Activated CD4-positive, alpha-beta T cell treated with anti-CD3 and anti-CD28 coated beads for 36 hours (primary cell): ENCODE measurements around the gene MATK. TPM values are rescaled to one million over a fixed set of nuclear protein-coding genes. Genes with fewer than 3 reads are reported as not detected.

Source experiments
- total RNA-seq, 2 experiments: library from RNA; stranded (reverse); gene quantifications; one replicate each; pipeline ENCODE4 v1.2.3, GENCODE V29; 2021

MATK gene
- total RNA-seq, 2 experiments from 2014 or later = 24.3 to 30.1 TPM

Other genes with a start within 250 kb of the MATK start
- 1 to 10 TPM; 1.4 to 2.5 TPM for gene TEKTIP1, start 247.2 kb downstream of the MATK start, total RNA-seq
- 10 to 100 TPM; 44.7 to 46.7 TPM for gene MFSD12, start 228.8 kb downstream of the MATK start, total RNA-seq
- 10 to 100 TPM; 59.5 to 62.5 TPM for gene HMG20B, start 213.4 kb downstream of the MATK start, total RNA-seq
- under 1 TPM; 0.48 to 0.51 TPM for gene GIPC3, start 200.9 kb downstream of the MATK start, total RNA-seq
- gene TBXA2R, start 179.5 kb downstream of the MATK start, total RNA-seq = under 1 TPM; 0.64 to 0.72 TPM
- 10 to 100 TPM; 28.0 to 33.6 TPM for gene CACTIN, start 159.6 kb downstream of the MATK start, total RNA-seq
- 10 to 100 TPM; 14.6 to 15.3 TPM for gene PIP5K1C, start 85.9 kb downstream of the MATK start, total RNA-seq
- gene TJP3, start 78.0 kb downstream of the MATK start, total RNA-seq = 1 to 10 TPM; 1.0 to 2.7 TPM
- 10 to 100 TPM; 29.8 to 37.1 TPM for gene APBA3, start 24.7 kb downstream of the MATK start, total RNA-seq
- gene MRPL54, start 23.7 kb downstream of the MATK start, total RNA-seq = 10 to 100 TPM; 54.8 to 63.9 TPM
- gene RAX2, start 14.2 kb downstream of the MATK start, total RNA-seq = not detected
- under 1 TPM; 0.23 to 0.51 TPM for gene ZFR2, start 82.7 kb upstream of the MATK start, total RNA-seq
- gene ATCAY, start 94.3 kb upstream of the MATK start, total RNA-seq = under 1 TPM in 1 of 2 experiments, not detected in 1; 0.07 TPM
- gene NMRK2, start 146.7 kb upstream of the MATK start, total RNA-seq = not detected
- gene DAPK3, start 184.7 kb upstream of the MATK start, total RNA-seq = 10 to 100 TPM; 26.7 to 27.6 TPM
- 1,000 to 10,000 TPM; 3,116 to 3,255 TPM for gene EEF2, start 199.1 kb upstream of the MATK start, total RNA-seq
- gene PIAS4, start 221.4 kb upstream of the MATK start, total RNA-seq = 10 to 100 TPM; 23.0 to 37.3 TPM